ENCODE data around the gene ANKDD1A. TPM values are rescaled to one million over a fixed set of nuclear protein-coding genes. Genes with fewer than 3 reads are reported as not detected.

The ANKDD1A gene
- 1 to 10 TPM; 3.9 to 5.0 TPM for total RNA-seq
- long read RNA-seq, partial matches to known transcripts: 0 of 1 reads
- long read RNA-seq, other reads (novel, unspliced or antisense): 1 of 1 reads

DNA sequence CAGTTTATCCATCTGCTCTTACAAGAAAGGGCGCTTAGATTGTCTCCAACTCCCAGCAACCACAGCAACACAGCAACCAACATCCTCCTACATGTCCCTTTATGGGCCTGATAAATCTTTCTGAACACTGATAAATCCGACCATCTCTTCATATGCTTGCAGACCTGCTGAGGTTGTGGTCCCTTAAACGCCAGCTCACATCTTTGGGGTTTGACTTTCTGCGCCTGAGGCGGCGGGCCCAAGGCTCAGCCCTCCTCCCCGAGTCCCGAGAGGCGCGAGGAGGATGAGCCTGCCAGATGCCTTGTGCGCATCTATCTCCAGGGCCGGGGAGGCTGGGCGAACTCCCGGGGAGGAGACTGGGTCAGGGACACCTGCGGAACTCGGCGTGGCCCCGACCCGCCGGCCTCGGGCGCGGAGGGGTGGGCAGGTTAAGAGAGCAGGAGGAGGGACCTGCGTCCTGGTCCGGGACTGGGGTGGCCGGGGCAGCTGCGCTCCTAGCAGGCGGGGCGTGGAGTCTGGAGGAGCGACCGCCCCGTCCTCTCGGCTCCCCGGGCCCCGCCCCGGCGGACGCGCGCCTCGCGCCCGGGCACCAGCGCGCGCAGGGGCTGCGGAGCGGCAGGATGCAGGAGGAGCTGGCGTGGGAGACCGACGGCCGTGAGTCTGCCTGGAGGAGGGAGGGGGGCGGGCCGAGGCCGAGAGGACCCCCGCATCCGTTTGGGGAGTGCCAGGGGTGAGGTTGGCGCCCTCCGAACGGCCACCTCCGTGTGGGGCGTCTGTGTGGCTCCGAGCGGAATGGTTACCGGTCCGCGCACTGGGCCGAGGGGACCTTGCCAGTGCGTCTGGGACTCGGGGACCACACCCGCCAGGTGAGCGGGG lies at the start of gene ANKDD1A:
TSS of gene ANKDD1A (plus strand) at position 592 of the 876 bp plus-strand sequence. CDS start at position 621, 29 bp downstream.
- ATAC-seq (peak; percentile 95 to 97), DNase-seq (peak; percentile 82)
- intact Hi-C loops (cut with DNase I): no loop called here

DNA sequence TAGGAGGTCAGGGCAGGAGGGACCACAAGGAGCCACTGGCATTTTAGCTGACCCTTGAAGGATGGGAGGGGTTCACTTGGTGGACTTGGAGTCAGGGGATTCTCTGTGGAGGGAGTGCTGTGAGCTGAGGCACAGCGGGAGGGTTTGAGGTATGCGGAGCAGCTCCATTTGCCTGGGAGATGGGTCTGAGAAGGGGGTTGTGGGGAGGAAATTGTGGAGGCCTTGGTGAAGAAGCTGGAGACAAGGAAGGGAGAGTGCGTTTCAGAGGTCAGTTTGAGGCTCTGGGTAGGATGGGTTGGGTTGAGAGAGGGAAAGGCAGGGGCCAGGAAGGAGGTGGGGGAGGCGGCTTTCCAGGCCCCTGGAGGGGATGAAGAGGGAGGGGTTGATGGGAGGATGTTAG lies 49.7 kb upstream of the ANKDD1A start:
- intact Hi-C loops (cut with DNase I): no loop called here
- ATAC-seq (no peak), DNase-seq (no peak)

GRCh38 chr15:64862408-64862807 lies 49.3 kb upstream of the ANKDD1A start:
- DNase-seq: no peak
- no peak for ATAC-seq

DNA sequence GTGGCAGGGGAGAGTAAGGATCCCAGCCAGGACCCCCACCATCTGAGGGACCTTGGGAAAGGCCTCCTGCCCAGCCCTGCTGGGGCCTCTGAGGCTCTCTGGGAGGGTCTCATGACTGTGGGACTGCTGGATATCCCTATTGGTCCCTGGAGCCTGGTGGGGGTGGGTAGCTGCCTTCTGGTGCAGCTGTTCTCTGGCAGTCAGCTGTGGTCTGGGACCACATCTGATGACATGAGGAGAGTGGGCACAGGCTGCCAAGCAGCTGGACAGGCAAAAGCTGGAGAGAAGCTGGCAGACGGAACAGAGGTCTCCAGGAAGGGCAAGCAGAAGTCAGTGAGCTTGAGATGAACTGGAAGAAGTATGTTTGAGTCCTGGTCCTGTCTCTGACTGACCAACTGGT lies 47.6 kb upstream of the ANKDD1A start:
- intact Hi-C loops (cut with DNase I): no loop called here
- DNase-seq (no peak), ATAC-seq (no peak)

More at GRCh38 chr15:64862408-64862807, 49.3 kb upstream of the ANKDD1A start:
- intact Hi-C loops (cut with DNase I): no loop called here

GRCh38 chr15:64865126-64865997 lies 46.3 kb upstream of the ANKDD1A start:
- peak in 1 of 2 donors; percentile 4 for ATAC-seq
- no peak for DNase-seq
- intact Hi-C loops (cut with DNase I): no loop called here

GRCh38 chr15:64865998-64866520 lies 45.6 kb upstream of the ANKDD1A start:
- ATAC-seq (peak; percentile 9 to 28), DNase-seq (no peak)
- intact Hi-C loops (cut with DNase I): no loop called here

- ATAC-seq (no peak), DNase-seq (no peak)
- intact Hi-C loops (cut with DNase I): no loop called here
Measured at GRCh38 chr15:64869501-64869900, 42.2 kb upstream of the ANKDD1A start.

DNA sequence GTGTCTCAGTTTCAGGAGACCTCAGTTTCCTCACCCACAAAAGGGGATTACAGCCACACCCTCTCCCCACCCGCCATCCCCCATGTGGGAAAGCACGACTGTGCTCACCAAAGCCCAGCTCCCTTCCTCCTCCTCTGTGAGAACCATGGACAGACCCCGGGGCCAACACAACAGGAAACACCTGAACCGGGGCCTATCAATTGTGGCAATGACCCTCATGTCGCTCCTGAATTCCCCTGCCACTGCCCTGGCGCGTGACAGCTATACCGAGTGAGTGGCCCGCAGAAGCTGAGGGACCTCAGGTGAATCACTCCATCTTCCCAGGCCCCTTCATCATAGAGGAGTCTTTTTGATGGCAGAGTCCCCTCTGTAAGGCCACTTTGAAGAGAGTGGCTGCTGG lies 41.3 kb upstream of the ANKDD1A start:
- no peak for ATAC-seq
- intact Hi-C loops (cut with DNase I): no loop called here
- DNase-seq: no peak

DNA sequence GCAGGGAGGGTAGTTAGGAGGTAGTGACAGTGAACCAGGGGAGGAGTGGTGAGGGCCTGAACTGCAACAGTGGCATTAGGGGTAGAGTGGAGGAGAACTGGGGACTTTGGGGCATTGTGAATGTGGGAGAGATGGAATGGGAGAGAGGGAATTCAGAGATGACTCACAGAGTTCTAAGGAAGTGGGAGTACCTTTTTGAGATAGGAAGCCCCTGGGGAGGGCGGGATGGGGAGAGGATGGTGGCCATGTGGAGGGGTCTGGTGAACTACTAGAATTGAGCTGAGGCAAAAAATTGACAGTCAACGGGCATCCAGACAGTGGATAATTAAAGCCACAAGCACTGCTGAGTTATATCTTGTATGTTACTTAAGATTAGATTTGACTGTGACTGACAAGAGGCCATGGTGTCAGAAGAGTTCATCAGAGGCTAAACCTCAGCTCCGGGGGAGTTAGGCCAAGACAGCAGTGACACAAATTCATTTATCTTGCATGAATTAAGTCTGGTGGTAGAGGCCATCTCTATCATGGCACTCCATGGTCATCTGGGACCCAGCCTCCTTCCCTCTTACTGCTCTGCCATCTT lies 36.0 kb upstream of the ANKDD1A start:
- DNase-seq (no peak), ATAC-seq (no peak)
- intact Hi-C loops (cut with DNase I): no loop called here

GRCh38 chr15:64877435-64877834 lies 34.3 kb upstream of the ANKDD1A start:
- ATAC-seq (peak; percentile 69 to 77), DNase-seq (peak; percentile 83)
- intact Hi-C loops (cut with DNase I): no loop called here

DNA sequence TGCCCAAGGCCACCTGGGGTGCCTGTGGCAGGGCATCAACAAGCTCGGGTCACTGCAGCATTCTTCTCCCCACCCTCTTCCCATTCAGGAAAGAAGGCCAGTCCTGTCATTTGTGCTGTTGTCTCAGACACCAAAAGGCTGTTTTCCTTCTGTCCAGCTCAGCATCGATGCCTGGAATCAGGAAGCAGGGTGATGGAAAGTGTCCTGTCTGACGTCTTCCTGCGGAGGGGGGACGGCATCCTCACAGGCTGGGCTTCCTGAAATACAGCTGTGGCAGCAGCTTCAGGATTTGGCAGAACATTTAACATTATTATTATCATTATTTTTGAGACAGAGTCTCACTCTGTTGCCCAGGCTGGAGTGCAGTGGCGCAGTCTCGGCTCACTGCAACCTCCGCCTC lies 33.0 kb upstream of the ANKDD1A start:
- intact Hi-C loops (cut with DNase I): no loop called here
- peak in 1 of 2 donors; percentile 31 for ATAC-seq
- DNase-seq: no peak

DNA sequence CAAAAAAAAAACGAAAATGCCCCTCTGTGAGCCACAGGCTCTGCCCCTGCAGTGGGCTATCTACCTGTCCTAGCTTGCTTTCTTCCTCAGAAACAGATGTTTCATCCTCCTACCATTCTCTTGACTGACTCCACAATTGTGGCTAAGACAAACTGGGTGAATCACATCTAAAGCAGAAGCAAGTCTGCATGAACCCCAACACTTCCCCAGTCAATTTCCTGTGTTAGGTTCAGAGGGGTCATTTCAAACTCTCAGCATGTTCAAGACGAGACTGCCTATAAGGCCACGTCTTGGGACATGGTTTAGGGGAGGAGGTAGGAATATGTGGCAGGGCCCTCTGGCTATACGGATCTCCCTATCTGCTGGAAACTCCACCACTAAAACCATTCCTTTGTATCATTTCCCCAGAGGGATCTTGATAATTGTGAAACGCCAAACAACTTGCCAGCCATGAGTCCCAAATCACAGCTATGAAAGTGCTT lies 28.6 kb upstream of the ANKDD1A start:
- intact Hi-C loops (cut with DNase I): no loop called here
- no peak for DNase-seq
- ATAC-seq: peak; percentile 27 to 57

GRCh38 chr15:64883997-64884511 lies 27.6 kb upstream of the ANKDD1A start:
- DNase-seq: peak; percentile 85
- intact Hi-C loops (cut with DNase I): no loop called here
- peak; percentile 60 to 87 for ATAC-seq

GRCh38 chr15:64884679-64885078 lies 27.0 kb upstream of the ANKDD1A start:
- intact Hi-C loops (cut with DNase I): no loop called here
- DNase-seq: no peak

GRCh38 chr15:64888336-64888735 lies 23.4 kb upstream of the ANKDD1A start:
- DNase-seq: no peak
- intact Hi-C loops (cut with DNase I): no loop called here
- ATAC-seq: no peak

More at GRCh38 chr15:64884679-64885078, 27.0 kb upstream of the ANKDD1A start:
- no peak for ATAC-seq

GRCh38 chr15:64891561-64891960 lies 20.1 kb upstream of the ANKDD1A start:
- intact Hi-C loops (cut with DNase I): loop anchor here in 1 of 2 donors (10.0 kb wide), 1 partner anchor 47 kb away; the partner anchor contains the start of gene PLEKHO2
- ATAC-seq: no peak
- DNase-seq: no peak

DNA sequence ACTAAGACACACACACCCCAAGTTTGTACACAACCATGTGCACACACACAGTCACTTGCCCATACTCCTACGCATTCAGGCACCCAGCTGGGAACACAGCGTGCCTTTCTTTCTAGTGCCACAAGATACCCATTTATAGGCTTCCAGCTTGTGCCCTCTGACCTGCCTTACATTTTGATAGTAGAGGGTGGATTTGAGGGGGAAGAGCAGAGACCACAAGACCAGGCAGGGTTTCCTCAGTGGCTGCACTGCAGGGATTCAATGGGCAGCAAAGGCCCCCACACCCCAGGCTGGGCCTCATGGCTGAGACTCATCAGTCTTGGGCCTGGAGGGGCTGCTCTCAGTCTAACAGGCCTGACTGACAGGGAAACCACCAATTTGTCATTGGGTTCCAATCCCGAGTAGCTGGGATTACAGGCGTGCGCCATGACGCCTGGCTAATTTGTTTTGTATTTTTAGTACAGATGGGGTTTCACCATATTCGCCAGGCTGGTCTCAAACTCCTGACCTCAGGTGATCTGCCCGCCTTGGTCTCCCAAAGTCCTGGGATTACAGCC lies 18.8 kb upstream of the ANKDD1A start:
- intact Hi-C loops (cut with DNase I): loop anchor here in 1 of 2 donors (10.0 kb wide), 1 partner anchor 48 kb away; the partner anchor contains the start of gene PLEKHO2

More for the DNA sequence above, 18.8 kb upstream of the ANKDD1A start:
- no peak for ATAC-seq
- no peak for DNase-seq
